Measurements from ENCODE around the gene SPO11. TPM values are rescaled to one million over a fixed set of nuclear protein-coding genes. Genes with fewer than 3 reads are reported as not detected.

Gene SPO11
- total RNA-seq, 1 experiment from 2014 or later = not detected

GRCh38 chr20:57381596-57382503 lies 52.2 kb downstream of the SPO11 start:
- no peak overlapping the region for H2BK12ac ChIP-seq (ENCODE audit: insufficient read length, low read depth, low read length)
- H3K27ac Mint-ChIP-seq = no peak overlapping the region
- no peaks in the 10 kb centered on the region for H3K79me2 ChIP-seq (ENCODE audit: insufficient read depth, low read length)
- no peaks in the 10 kb centered on the region for H3K23me2 ChIP-seq (ENCODE audit: insufficient read length, low read depth, low read length, poor library complexity, severe bottlenecking)
- no peak overlapping the region for H4K5ac ChIP-seq (ENCODE audit: insufficient read length, low read depth, low read length)
- no peak overlapping the region for H2AK5ac ChIP-seq (ENCODE audit: insufficient read length, low read length)
- no peak overlapping the region for H3K18ac ChIP-seq (ENCODE audit: insufficient read length, low read depth, low read length)
- H3K27me3 Mint-ChIP-seq (ENCODE audit: low read depth) = no peaks in the 10 kb centered on the region
- no peak overlapping the region for H4K91ac ChIP-seq (ENCODE audit: insufficient read length, low read depth, low read length)
- H3K4me1 Mint-ChIP-seq = peaks cover 2 to 10% of the 10 kb centered on the region in 2 experiments
- no peak overlapping the region for H3K23ac ChIP-seq (ENCODE audit: insufficient read length, low read depth, low read length)
- no peak overlapping the region for H3K27ac ChIP-seq (ENCODE audit: insufficient read length, low read depth, low read length)
- no CpG with 5 or more reads among the region's 20 CpGs for WGBS (ENCODE audit: extremely low coverage, insufficient read length, low lambda C conversion rate)
- H2BK120ac ChIP-seq (ENCODE audit: low read depth, low read length, poor library complexity, severe bottlenecking) = no peak overlapping the region
- no peaks in the 10 kb centered on the region for H3K27me3 ChIP-seq (ENCODE audit: insufficient read depth, low read length)
- TF ChIP-seq, protein P1, sequence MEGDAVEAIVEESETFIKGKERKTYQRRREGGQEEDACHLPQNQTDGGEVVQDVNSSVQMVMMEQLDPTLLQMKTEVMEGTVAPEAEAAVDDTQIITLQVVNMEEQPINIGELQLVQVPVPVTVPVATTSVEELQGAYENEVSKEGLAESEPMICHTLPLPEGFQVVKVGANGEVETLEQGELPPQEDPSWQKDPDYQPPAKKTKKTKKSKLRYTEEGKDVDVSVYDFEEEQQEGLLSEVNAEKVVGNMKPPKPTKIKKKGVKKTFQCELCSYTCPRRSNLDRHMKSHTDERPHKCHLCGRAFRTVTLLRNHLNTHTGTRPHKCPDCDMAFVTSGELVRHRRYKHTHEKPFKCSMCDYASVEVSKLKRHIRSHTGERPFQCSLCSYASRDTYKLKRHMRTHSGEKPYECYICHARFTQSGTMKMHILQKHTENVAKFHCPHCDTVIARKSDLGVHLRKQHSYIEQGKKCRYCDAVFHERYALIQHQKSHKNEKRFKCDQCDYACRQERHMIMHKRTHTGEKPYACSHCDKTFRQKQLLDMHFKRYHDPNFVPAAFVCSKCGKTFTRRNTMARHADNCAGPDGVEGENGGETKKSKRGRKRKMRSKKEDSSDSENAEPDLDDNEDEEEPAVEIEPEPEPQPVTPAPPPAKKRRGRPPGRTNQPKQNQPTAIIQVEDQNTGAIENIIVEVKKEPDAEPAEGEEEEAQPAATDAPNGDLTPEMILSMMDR (conservative IDR thresholded peaks at IDR 0.05) = peak; percentile 93
- H3K9ac ChIP-seq (ENCODE audit: extremely low read depth, insufficient read length, low read length) = no peak overlapping the region
- no peaks in the 10 kb centered on the region for H4K20me1 ChIP-seq (ENCODE audit: control insufficient read depth, insufficient read depth, insufficient read length)
- H3K14ac ChIP-seq (ENCODE audit: insufficient read depth, low read length) = no peak overlapping the region
- H3T11ph ChIP-seq (ENCODE audit: low read length) = no peak overlapping the region
- H3K36me3 Mint-ChIP-seq (ENCODE audit: insufficient read depth in 1 of 3, low read depth in 3 of 3) = peaks cover 6 to 31% (median 22%) of the 10 kb centered on the region in 3 experiments; a peak in 6 of 7 replicates
- no peaks in the 10 kb centered on the region for H3K9me3 ChIP-seq (ENCODE audit: control insufficient read depth, low read depth, low read length)
- H3K9me3 Mint-ChIP-seq = no peaks in the 10 kb centered on the region
- H3K4me2 ChIP-seq (ENCODE audit: insufficient read depth, insufficient read length, low read length) = no peak overlapping the region
- H2AFZ ChIP-seq (ENCODE audit: low read length) = no peak overlapping the region
- no peak overlapping the region for H4K8ac ChIP-seq (replicated peaks; ENCODE audit: insufficient read length, low read depth, low read length)
- H2BK20ac ChIP-seq (ENCODE audit: low read depth, low read length, poor library complexity, severe bottlenecking) = no peak overlapping the region
- H3K79me1 ChIP-seq (ENCODE audit: insufficient read depth, low read depth, low read length, poor library complexity, severe bottlenecking) = no peaks in the 10 kb centered on the region
- DNase-seq = peak; percentile 79
- H2BK5ac ChIP-seq (ENCODE audit: insufficient read length, low read length) = no peak overlapping the region
- no peaks in the 10 kb centered on the region for H3K4me1 ChIP-seq (ENCODE audit: insufficient read depth, low read length)
- H3K4me3 Mint-ChIP-seq = no peak overlapping the region
- no peak overlapping the region for H3K56ac ChIP-seq (ENCODE audit: insufficient read length, low read depth, low read length)
- no peak overlapping the region for H2BK15ac ChIP-seq (ENCODE audit: low read depth, low read length)
- H3K4ac ChIP-seq (ENCODE audit: low read depth, low read length) = no peak overlapping the region

Measured in H9 (cell line).